Lower lobe of right lung (tissue), 2 donors: Measurements from ENCODE around the gene CR1. TPM values are rescaled to one million over a fixed set of nuclear protein-coding genes. Genes with fewer than 3 reads are reported as not detected.

ENCODE experiments used
- ATAC-seq, 2 donors: fragments of 200-7000 bp; cut with Tn5 transposase; one replicate each; pipeline ENCODE4 v1.9.1; 2020 to 2022; ENCODE audit warnings: mild to moderate bottlenecking in 2 of 2, moderate library complexity in 2 of 2
- DNase-seq: peaks from one replicate; pipeline ENCODE4 v3.0.0-alpha.2; 2020
- H3K27ac ChIP-seq: fragments of 200-600 bp; one replicate; pipeline ENCODE4 v1.8.0; 2022
- H3K27me3 ChIP-seq: fragments of 200-600 bp; one replicate; pipeline ENCODE4 v1.8.0; 2022; ENCODE audit warnings: low read depth
- H3K36me3 ChIP-seq: fragments of 200-600 bp; one replicate; pipeline ENCODE4 v1.8.0; 2022; ENCODE audit warnings: mild to moderate bottlenecking
- H3K4me1 ChIP-seq: fragments of 200-600 bp; one replicate; pipeline ENCODE4 v1.8.0; 2022
- H3K4me3 ChIP-seq: fragments of 200-600 bp; one replicate; pipeline ENCODE4 v1.8.0; 2022; ENCODE audit warnings: mild to moderate bottlenecking
- H3K9me3 ChIP-seq: fragments of 200-600 bp; one replicate; pipeline ENCODE4 v1.8.0; 2022
- CTCF ChIP-seq: fragments of 200-600 bp; IDR thresholded peaks from one replicate; pipeline ENCODE4 v1.8.0; 2022; ENCODE audit warnings: antibody characterized with exemption, mild to moderate bottlenecking
- intact Hi-C: fragments of 100-400 bp; cut with DNase I; formaldehyde crosslinking; loops from one replicate; pipeline ENCODE4 v1.11.0; 2022
- total RNA-seq: library from RNA; stranded (reverse); fragmentation: NEBNext Ultra II Directional; extraction: Animal tissue kit (Norgen Biotek cat#: 25700); gene quantifications from one replicate; pipeline ENCODE4 v1.2.1, GENCODE V29; 2021
- donor health status: DM: no; HTN: yes; CAD: no; lungs with severe emphysema.

Gene CR1
- total RNA-seq, 1 donor from 2014 or later, result 21.5 TPM

GRCh38 chr1:207669528-207670009 lies 173.6 kb downstream of the CR1 start:
- DNase-seq, result no peak
- Histone ChIP-seq H3K4me1 (peaks cover 6% of the 10 kb centered on the region), H3K36me3 (no peaks in the 10 kb centered on the region)

GRCh38 chr1:207670192-207670591 lies 174.2 kb downstream of the CR1 start:
- no peaks in the 10 kb centered on the region for H3K36me3 ChIP-seq
- peaks cover 6% of the 10 kb centered on the region for H3K4me1 ChIP-seq
- H3K27ac ChIP-seq, result no peak overlapping the region
- peaks cover 43% of the 10 kb centered on the region for H3K27me3 ChIP-seq
- ATAC-seq, result no peak
- H3K9me3 ChIP-seq, result no peaks in the 10 kb centered on the region
- H3K4me3 ChIP-seq, result no peak overlapping the region
- TF ChIP-seq CTCF, result no peak
- no peak for DNase-seq
- intact Hi-C loops, result no loop called here

More at GRCh38 chr1:207669528-207670009, 173.6 kb downstream of the CR1 start:
- ATAC-seq, result peak; percentile 23 to 32
- H3K27ac ChIP-seq, result no peak overlapping the region
- TF ChIP-seq CTCF, result no peak
- no peaks in the 10 kb centered on the region for H3K9me3 ChIP-seq
- intact Hi-C loops, result no loop called here
- peaks cover 43% of the 10 kb centered on the region for H3K27me3 ChIP-seq
- peak overlapping the region; percentile 29 for H3K4me3 ChIP-seq

- ATAC-seq (no peak), DNase-seq (no peak)
- intact Hi-C loops, result no loop called here
- Histone ChIP-seq H3K4me1 (peaks cover 6% of the 10 kb centered on the region), H3K27ac (no peak overlapping the region), H3K4me3 (no peak overlapping the region), H3K27me3 (peaks cover 43% of the 10 kb centered on the region), H3K9me3 (no peaks in the 10 kb centered on the region), H3K36me3 (no peaks in the 10 kb centered on the region)
- no peak for TF ChIP-seq CTCF
These were observed 175.0 kb downstream of the CR1 start for GRCh38 chr1:207670997-207671396.

GRCh38 chr1:207672522-207673130 lies 176.7 kb downstream of the CR1 start:
- H3K4me1 ChIP-seq, result peaks cover 6% of the 10 kb centered on the region
- no peaks in the 10 kb centered on the region for H3K36me3 ChIP-seq
- no peaks in the 10 kb centered on the region for H3K9me3 ChIP-seq
- H3K27me3 ChIP-seq, result peaks cover 32% of the 10 kb centered on the region
- no peak overlapping the region for H3K27ac ChIP-seq
- ATAC-seq, result peak in 1 of 2 donors; percentile 59
- intact Hi-C loops, result no loop called here
- H3K4me3 ChIP-seq, result no peak overlapping the region
- TF ChIP-seq CTCF, result peak; percentile 40
- no peak for DNase-seq

GRCh38 chr1:207673399-207673798 lies 177.4 kb downstream of the CR1 start:
- DNase-seq, result no peak
- H3K27ac ChIP-seq, result no peak overlapping the region
- H3K9me3 ChIP-seq, result no peaks in the 10 kb centered on the region
- ATAC-seq, result no peak
- intact Hi-C loops, result no loop called here
- no peaks in the 10 kb centered on the region for H3K36me3 ChIP-seq
- H3K4me1 ChIP-seq, result peaks cover 6% of the 10 kb centered on the region
- no peak overlapping the region for H3K4me3 ChIP-seq
- H3K27me3 ChIP-seq, result peaks cover 29% of the 10 kb centered on the region
- no peak for TF ChIP-seq CTCF
